Measurements from ENCODE around the gene SH2D4B.

DNA sequence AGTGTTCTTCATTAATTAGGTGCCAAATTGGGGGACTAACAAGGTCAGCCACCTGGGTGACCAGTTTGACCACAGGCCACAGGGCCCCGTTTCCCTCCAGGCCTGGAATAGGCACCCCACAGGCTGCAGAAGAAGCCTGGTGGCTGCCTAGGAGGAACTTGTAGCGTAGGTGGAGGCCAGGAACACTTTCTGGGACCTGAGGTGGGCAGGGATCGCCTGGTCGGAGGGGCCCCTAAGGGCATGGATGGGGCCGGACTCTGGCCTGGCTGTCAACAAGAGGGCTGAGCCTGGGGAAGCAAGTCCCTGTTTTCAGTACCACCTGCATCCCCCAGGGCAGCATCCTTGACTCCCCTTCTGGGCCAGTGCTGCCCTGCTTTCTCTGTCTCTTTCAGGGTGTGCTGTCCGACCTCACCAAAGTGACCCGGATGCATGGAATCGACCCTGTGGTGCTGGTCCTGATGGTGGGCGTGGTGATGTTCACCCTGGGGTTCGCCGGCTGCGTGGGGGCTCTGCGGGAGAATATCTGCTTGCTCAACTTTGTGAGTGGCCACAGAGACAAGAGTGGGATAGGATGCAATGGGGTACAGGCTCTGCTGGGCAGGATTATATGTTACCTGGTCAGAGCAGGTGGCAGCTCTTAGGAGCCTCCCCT, 30.7 kb upstream of the SH2D4B start:
- no peak for TF ChIP-seq POLR2A (IDR thresholded peaks at IDR 0.05; ENCODE audit: low read depth, low read length)
- TF ChIP-seq POLR2AphosphoS5 (IDR thresholded peaks at IDR 0.05; ENCODE audit: low read depth, low read length), result no peak
